Neutrophil (primary cell): ENCODE results near the gene UBAP1.
A peak's percentile ranks its signal among the peaks of the same experiment; 100 is the strongest.

Source experiments
- H3K27ac ChIP-seq: fragments of 200-600 bp; sonication (generic); 2 replicates; pipeline ENCODE4 v1.5.1; 2016; ENCODE audit warnings: mild to moderate bottlenecking, moderate library complexity
- H3K27me3 ChIP-seq: fragments of 200-600 bp; sonication (generic); 2 replicates; pipeline ENCODE4 v1.6.0; 2016; ENCODE audit warnings: mild to moderate bottlenecking
- H3K36me3 ChIP-seq: fragments of 200-600 bp; sonication (generic); 2 replicates; pipeline ENCODE4 v1.5.1; 2017
- H3K4me1 ChIP-seq, 2 experiments: fragments of 200-600 bp in 1 of 2; sonication (generic) in 1 of 2; 1 replicate in 1 of 2; 2 replicates in 1 of 2; pipeline versions ENCODE4 v1.5.1 to v1.6.1; 2013 to 2016; ENCODE audit warnings: low read depth in 1 of 2, low read length in 1 of 2, mild to moderate bottlenecking in 1 of 2, moderate library complexity in 1 of 2; ENCODE audit not compliant: control insufficient read depth in 1 of 2, insufficient read depth in 1 of 2
- H3K4me3 ChIP-seq, 2 experiments: fragments of 200-600 bp in 1 of 2; sonication (generic) in 1 of 2; 1 replicate in 1 of 2; 2 replicates in 1 of 2; pipeline ENCODE4 v1.5.1; 2013 to 2016; ENCODE audit warnings: low read depth in 1 of 2, low read length in 1 of 2, mild to moderate bottlenecking in 1 of 2, moderate library complexity in 1 of 2
- H3K9me3 ChIP-seq: fragments of 200-600 bp; sonication (generic); 2 replicates; pipeline ENCODE4 v1.5.1; 2016
- CTCF ChIP-seq: fragments of 200-600 bp; sonication (generic); IDR thresholded peaks from 2 replicates; pipeline ENCODE4 v1.5.1; 2016; ENCODE audit warnings: antibody characterized with exemption

The UBAP1 gene

GRCh38 chr9:34253460-34253837 is 74.6 kb downstream of the UBAP1 start:
- no peak for TF ChIP-seq CTCF
- Histone ChIP-seq H3K4me1 (peaks cover 0 to 5% of the 10 kb centered on the region in 2 experiments), H3K4me3 (no peak overlapping the region), H3K27me3 (no peaks in the 10 kb centered on the region), H3K9me3 (no peaks in the 10 kb centered on the region), H3K36me3 (peaks cover 94% of the 10 kb centered on the region), H3K27ac (peak overlapping the region; percentile 24)

- H3K27ac ChIP-seq, result no peak overlapping the region
- H3K9me3 ChIP-seq, result no peaks in the 10 kb centered on the region
- peaks cover 0 to 5% of the 10 kb centered on the region in 2 experiments for H3K4me1 ChIP-seq
- no peak overlapping the region for H3K4me3 ChIP-seq
- no peak for TF ChIP-seq CTCF
- no peaks in the 10 kb centered on the region for H3K27me3 ChIP-seq
- H3K36me3 ChIP-seq, result peaks cover 92% of the 10 kb centered on the region
Measured at GRCh38 chr9:34254141-34254913, 75.5 kb downstream of the UBAP1 start.

GRCh38 chr9:34254966-34255825 is 76.4 kb downstream of the UBAP1 start:
- H3K27me3 ChIP-seq, result no peaks in the 10 kb centered on the region
- H3K4me3 ChIP-seq, result no peak overlapping the region
- peaks cover 0 to 5% of the 10 kb centered on the region in 2 experiments for H3K4me1 ChIP-seq
- no peak overlapping the region for H3K27ac ChIP-seq
- TF ChIP-seq CTCF, result no peak
- no peaks in the 10 kb centered on the region for H3K9me3 ChIP-seq
- peaks cover 86% of the 10 kb centered on the region for H3K36me3 ChIP-seq

GRCh38 chr9:34256104-34256503 is 77.3 kb downstream of the UBAP1 start:
- Histone ChIP-seq H3K4me3 (no peak overlapping the region), H3K4me1 (peaks cover 0 to 5% of the 10 kb centered on the region in 2 experiments), H3K36me3 (peaks cover 77% of the 10 kb centered on the region), H3K27ac (no peak overlapping the region), H3K9me3 (no peaks in the 10 kb centered on the region), H3K27me3 (no peaks in the 10 kb centered on the region)
- no peak for TF ChIP-seq CTCF

GRCh38 chr9:34256987-34257585 is 78.2 kb downstream of the UBAP1 start:
- Histone ChIP-seq H3K9me3 (no peaks in the 10 kb centered on the region), H3K4me3 (no peak overlapping the region), H3K36me3 (peaks cover 68% of the 10 kb centered on the region), H3K27me3 (no peaks in the 10 kb centered on the region), H3K4me1 (peaks cover 0 to 5% of the 10 kb centered on the region in 2 experiments), H3K27ac (no peak overlapping the region)
- TF ChIP-seq CTCF, result no peak
